Measurements from ENCODE around the gene FOXB1.

- TF ChIP-seq CTCF (IDR thresholded peaks at IDR 0.05) (no peak), EZH2 (IDR thresholded peaks at IDR 0.05) (no peak)
Observed at GRCh38 chr15:60020736-60021135, 16.6 kb downstream of the FOXB1 start.

Data from neural progenitor cell (in vitro differentiated cells).